Adrenal gland (tissue), 5 donors: ENCODE results near the gene FAM186B.

Source experiments
- POLR2A ChIP-seq, 2 donors: fragments of 450-650 bp; IDR thresholded peaks; one replicate each; pipeline ENCODE4 v1.6.1; 2017; ENCODE audit warnings: antibody characterized with exemption in 2 of 2, mild to moderate bottlenecking in 2 of 2, moderate library complexity in 1 of 2
- TF ChIP-seq, protein P1 (sequence below), 6 experiments: fragments of 450-650 bp in 4 of 6; fragments of 200-600 bp in 2 of 6; sonication (generic) in 1 of 6; IDR thresholded peaks; 1 replicate in 5 of 6; 2 replicates in 1 of 6; pipeline versions ENCODE4 v1.5.1 to v1.8.0; 2016 to 2021; ENCODE audit warnings: antibody characterized with exemption in 6 of 6, mild to moderate bottlenecking in 2 of 6, moderate library complexity in 1 of 6
- donor health status: DM: no; HTN: no; CAD: no.

DNA sequence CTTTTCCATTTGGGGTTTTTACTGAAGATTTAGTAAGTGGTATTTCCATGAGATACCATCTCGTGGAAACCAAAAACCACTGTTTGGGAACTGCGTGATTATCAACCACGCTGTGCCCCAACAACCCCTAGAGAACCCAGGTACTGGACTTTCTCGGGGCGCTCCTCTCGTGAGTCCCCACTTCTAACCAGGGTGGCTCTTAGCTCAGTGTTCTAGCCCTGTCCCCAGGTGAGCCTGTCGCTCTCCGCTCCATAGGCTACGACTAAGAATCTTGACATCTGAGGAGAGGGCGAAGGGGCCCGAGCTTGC, 38.2 kb downstream of the FAM186B start:
- TF ChIP-seq, protein P1, sequence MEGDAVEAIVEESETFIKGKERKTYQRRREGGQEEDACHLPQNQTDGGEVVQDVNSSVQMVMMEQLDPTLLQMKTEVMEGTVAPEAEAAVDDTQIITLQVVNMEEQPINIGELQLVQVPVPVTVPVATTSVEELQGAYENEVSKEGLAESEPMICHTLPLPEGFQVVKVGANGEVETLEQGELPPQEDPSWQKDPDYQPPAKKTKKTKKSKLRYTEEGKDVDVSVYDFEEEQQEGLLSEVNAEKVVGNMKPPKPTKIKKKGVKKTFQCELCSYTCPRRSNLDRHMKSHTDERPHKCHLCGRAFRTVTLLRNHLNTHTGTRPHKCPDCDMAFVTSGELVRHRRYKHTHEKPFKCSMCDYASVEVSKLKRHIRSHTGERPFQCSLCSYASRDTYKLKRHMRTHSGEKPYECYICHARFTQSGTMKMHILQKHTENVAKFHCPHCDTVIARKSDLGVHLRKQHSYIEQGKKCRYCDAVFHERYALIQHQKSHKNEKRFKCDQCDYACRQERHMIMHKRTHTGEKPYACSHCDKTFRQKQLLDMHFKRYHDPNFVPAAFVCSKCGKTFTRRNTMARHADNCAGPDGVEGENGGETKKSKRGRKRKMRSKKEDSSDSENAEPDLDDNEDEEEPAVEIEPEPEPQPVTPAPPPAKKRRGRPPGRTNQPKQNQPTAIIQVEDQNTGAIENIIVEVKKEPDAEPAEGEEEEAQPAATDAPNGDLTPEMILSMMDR (IDR thresholded peaks at IDR 0.05) = no peak
- TF ChIP-seq POLR2A (IDR thresholded peaks at IDR 0.05) = no peak
